ENCODE data around the gene PACSIN2. TPM values are rescaled to one million over a fixed set of nuclear protein-coding genes. Genes with fewer than 3 reads are reported as not detected.

The PACSIN2 gene
- total RNA-seq, 1 experiment from 2014 or later = 60.2 TPM

GRCh38 chr22:42932857-42933484 is 82.0 kb downstream of the PACSIN2 start:
- Histone ChIP-seq H3K4me1 (ENCODE audit: control insufficient read depth, insufficient read depth, low read length) (peaks cover 25% of the 10 kb centered on the region), H3K36me3 (ENCODE audit: control insufficient read depth, insufficient read depth, low read length) (no peaks in the 10 kb centered on the region; the same call in 1 of the 2 replicates), H3K27me3 (ENCODE audit: control insufficient read depth, insufficient read depth, low read length) (no peaks in the 10 kb centered on the region), H3K4me3 (ENCODE audit: low read depth in 2 of 2, low read length in 2 of 2) (no peak overlapping the region), H3K27ac (ENCODE audit: low read length) (no peak overlapping the region), H3K9me3 (ENCODE audit: control insufficient read depth, insufficient read depth, low read depth, low read length) (no peaks in the 10 kb centered on the region)
- intact Hi-C loops (cut with micrococcal nuclease; ENCODE audit: unreplicated experiment) = no loop called here
- DNase-seq (ENCODE audit: low read depth, low spot score) = no peak
- CTCF ChIA-PET = no interaction called here
- no TSS peak for BruUV-seq (replicated peaks)
- in situ Hi-C loops (cut with HindIII; ENCODE audit: low pct_unique_long_range_greater_than_20kb, low sequenced_read_pairs) = no loop called here
- no peak for ATAC-seq
- POLR2A ChIA-PET = no interaction called here
- no peak for TF ChIP-seq REST (IDR thresholded peaks at IDR 0.05; ENCODE audit: insufficient read depth in 1 of 2, low read depth in 2 of 2, low read length in 1 of 2)
- no peak for TF ChIP-seq TCF7L2 (IDR thresholded peaks at IDR 0.05; ENCODE audit: low read depth, low read length)
- TF ChIP-seq CTCF (IDR thresholded peaks at IDR 0.05) = no peak
- no peak for TF ChIP-seq SIN3A (IDR thresholded peaks at IDR 0.05; ENCODE audit: borderline replicate concordance, insufficient read depth, low read depth, low read length)
- no peak for TF ChIP-seq POLR2AphosphoS5 (IDR thresholded peaks at IDR 0.05; ENCODE audit: low read depth, low read length)

- Histone ChIP-seq H3K9me3 (ENCODE audit: control insufficient read depth, insufficient read depth, low read depth, low read length) (no peaks in the 10 kb centered on the region), H3K27ac (ENCODE audit: low read length) (no peak overlapping the region), H3K36me3 (ENCODE audit: control insufficient read depth, insufficient read depth, low read length) (no peaks in the 10 kb centered on the region; the same call in 1 of the 2 replicates), H3K4me1 (ENCODE audit: control insufficient read depth, insufficient read depth, low read length) (peaks cover 19% of the 10 kb centered on the region), H3K4me3 (ENCODE audit: low read depth in 2 of 2, low read length in 2 of 2) (no peak overlapping the region), H3K27me3 (ENCODE audit: control insufficient read depth, insufficient read depth, low read length) (no peaks in the 10 kb centered on the region)
- DNase-seq (ENCODE audit: low read depth, low spot score) = no peak
- no TSS peak for BruUV-seq (replicated peaks)
- CTCF ChIA-PET = no interaction called here
- POLR2A ChIA-PET = interaction anchor here (0.6 kb wide), 1 partner anchor 80 kb away, joined by 8 read pairs; no protein-coding TSS in a partner anchor
- intact Hi-C loops (cut with micrococcal nuclease; ENCODE audit: unreplicated experiment) = no loop called here
- in situ Hi-C loops (cut with HindIII; ENCODE audit: low pct_unique_long_range_greater_than_20kb, low sequenced_read_pairs) = no loop called here
- TF ChIP-seq POLR2AphosphoS5 (IDR thresholded peaks at IDR 0.05; ENCODE audit: low read depth, low read length) = no peak
- TF ChIP-seq TCF7L2 (IDR thresholded peaks at IDR 0.05; ENCODE audit: low read depth, low read length) = no peak
- no peak for TF ChIP-seq SIN3A (IDR thresholded peaks at IDR 0.05; ENCODE audit: borderline replicate concordance, insufficient read depth, low read depth, low read length)
- no peak for TF ChIP-seq CTCF (IDR thresholded peaks at IDR 0.05)
- no peak for TF ChIP-seq REST (IDR thresholded peaks at IDR 0.05; ENCODE audit: insufficient read depth in 1 of 2, low read depth in 2 of 2, low read length in 1 of 2)
- ATAC-seq = no peak
Observed at GRCh38 chr22:42932197-42932519, 82.8 kb downstream of the PACSIN2 start.
